Endometrial microvascular endothelial cells (primary cell): ENCODE measurements around the gene MAP3K2. TPM values are rescaled to one million over a fixed set of nuclear protein-coding genes. Genes with fewer than 3 reads are reported as not detected.
"Not testable (repeated sequence)": the region's sequence is repeated elsewhere in the genome, so short reads cannot be mapped to it uniquely, and the experiment has no call there.

Experiments used
- in situ Hi-C: cut with HindIII; loops from 2 replicates; pipeline ENCODE4 v1.10.0; 2017; ENCODE audit warnings: low sequenced_read_pairs, low pct_unique_long_range_greater_than_20kb; ENCODE audit errors: inconsistent ontology term
- total RNA-seq: library from RNA; depleted of rRNA; stranded (reverse); fragments of >200 nt; gene quantifications from one replicate; pipeline ENCODE4 v1.2.3, GENCODE V29; 2015; ENCODE audit errors: inconsistent ontology term

MAP3K2 gene
- total RNA-seq, 1 donor from 2014 or later, result 18.1 TPM

DNA sequence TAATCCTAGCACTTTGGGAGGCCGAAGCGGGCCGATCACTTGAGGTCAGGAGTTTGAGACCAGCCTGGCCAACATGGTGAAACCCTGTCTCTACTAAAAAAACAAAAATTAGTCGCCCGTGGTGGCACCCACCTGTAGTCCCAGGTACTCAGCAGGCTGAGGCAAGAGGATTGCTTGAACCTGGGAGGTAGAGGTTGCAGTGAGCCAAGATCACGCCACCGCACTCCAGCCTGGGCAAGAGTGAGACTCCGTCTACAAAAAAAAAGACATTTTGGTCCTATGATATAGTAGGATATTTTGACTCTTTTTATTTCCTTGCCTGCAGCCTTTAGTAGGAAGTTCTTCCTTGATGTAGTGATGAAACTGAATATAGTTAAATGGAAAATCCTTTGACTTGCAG is 21.9 kb upstream of the MAP3K2 start:
- in situ Hi-C loops, result not testable (repeated sequence)

DNA sequence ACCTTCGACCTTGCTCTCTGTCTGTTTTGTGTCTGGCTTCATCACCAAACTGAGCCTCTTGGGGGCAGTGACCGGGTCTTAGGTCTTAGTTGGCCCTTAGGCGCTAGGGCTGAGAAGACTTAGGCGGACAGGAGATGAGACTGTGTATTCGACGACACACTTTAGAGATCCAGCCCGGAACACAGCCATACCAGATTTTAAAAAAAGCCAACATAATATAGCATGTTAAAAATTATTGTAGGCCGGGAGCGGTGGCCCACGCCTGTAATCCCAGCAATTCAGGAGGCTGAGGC is 21.0 kb upstream of the MAP3K2 start:
- in situ Hi-C loops, result no loop called here

- in situ Hi-C loops, result no loop called here
Measured at GRCh38 chr2:127408004-127408806, 20.4 kb upstream of the MAP3K2 start.

GRCh38 chr2:127407661-127408003 is 19.9 kb upstream of the MAP3K2 start:
- in situ Hi-C loops, result no loop called here

DNA sequence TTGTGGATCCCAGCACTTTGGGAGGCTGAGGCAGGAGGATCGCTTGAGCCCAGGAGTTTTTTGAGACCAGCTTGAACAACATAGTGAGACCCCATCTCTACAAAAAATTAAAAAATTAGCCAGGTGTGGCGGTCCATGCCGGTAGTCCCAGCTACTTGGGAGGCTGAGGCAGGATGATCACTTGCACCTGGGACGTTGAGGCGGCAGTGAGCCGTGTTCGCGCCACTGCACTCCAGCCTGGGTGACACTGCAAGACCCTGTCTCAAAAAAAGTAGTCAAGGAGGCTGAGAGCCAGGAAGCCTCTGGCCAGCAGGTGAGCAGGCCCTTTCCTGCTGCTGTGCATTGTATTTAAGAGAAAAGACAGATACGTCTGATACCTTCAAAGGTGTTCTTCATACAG is 19.3 kb upstream of the MAP3K2 start:
- in situ Hi-C loops, result no loop called here

GRCh38 chr2:127406454-127406853 is 18.7 kb upstream of the MAP3K2 start:
- in situ Hi-C loops, result no loop called here

DNA sequence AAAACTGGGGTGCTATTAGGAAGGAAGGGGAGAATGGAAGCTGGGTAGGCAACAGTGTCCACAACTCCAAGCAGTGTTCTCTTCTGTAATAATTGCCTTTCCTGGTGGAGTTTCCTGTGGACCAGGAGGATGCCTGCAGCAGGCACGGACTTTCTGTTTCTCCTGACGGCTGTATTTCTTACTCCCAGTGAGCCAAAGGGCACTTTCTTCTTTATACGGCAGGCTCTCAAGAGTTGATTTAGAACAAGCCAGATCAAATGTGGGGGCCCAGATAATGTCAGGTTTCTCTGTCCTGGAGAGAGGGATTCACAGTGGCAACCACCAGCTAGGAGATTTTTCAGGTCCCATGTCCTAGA is 17.5 kb upstream of the MAP3K2 start:
- in situ Hi-C loops, result no loop called here

GRCh38 chr2:127404466-127405254 is 16.9 kb upstream of the MAP3K2 start:
- in situ Hi-C loops, result no loop called here

GRCh38 chr2:127403460-127403859 is 15.7 kb upstream of the MAP3K2 start:
- in situ Hi-C loops, result no loop called here

GRCh38 chr2:127401757-127402695 is 14.3 kb upstream of the MAP3K2 start:
- in situ Hi-C loops, result no loop called here

- in situ Hi-C loops, result no loop called here
Measured at GRCh38 chr2:127400897-127401756, 13.4 kb upstream of the MAP3K2 start.

DNA sequence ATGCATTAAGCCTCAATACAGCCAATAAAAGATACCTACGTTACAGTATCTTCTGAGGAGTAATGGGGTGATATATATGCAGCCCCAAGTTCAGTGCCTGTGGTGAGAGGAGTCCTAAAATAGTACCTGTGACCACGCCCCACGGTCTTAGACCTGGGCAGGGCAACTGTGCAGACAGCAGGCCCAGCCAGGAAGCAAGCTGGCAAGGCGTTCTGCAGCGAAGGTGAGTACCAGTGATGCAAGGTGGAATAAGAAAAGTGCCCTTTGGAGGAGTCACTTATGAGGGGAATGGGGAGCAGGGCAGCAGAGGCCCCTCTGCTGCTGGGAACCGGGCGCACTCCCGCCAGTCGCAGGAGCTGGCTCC is 12.7 kb upstream of the MAP3K2 start:
- in situ Hi-C loops, result no loop called here

- in situ Hi-C loops, result no loop called here
Measured at GRCh38 chr2:127398239-127398590, 10.4 kb upstream of the MAP3K2 start.

DNA sequence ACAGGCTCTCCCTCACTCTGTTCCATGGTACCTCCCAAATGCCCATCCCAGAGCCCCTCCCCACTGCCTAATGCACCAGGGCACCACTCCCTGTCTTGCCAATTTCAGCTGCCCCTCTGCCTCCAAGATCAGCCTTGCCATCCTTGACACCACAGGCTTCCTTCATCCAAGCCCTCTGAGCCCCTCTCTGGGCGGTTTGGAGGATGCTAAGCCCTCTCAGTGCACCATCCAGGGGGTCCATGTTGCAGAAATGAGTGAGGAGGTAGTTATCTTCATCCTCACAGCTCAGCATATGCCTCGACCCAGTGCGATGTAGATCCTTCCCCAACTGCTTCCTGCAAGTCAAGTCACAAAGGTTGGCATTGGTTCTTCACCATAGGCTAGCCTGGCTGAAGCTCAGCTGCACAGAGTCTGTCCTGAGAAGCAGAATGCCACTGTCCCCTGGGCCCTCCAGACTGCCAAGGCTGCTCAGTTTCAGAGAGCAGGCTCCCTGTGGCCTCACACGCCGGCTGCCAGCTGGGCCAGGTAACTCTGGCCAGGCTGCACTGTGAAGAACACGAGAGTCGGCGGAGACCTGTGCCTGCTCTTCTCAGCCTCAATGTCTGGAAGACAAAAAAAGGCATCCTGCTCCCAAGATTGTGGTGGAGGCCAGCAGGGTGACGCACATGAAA is 9.9 kb upstream of the MAP3K2 start:
- in situ Hi-C loops, result no loop called here

GRCh38 chr2:127394492-127394891 is 6.7 kb upstream of the MAP3K2 start:
- in situ Hi-C loops, result no loop called here

DNA sequence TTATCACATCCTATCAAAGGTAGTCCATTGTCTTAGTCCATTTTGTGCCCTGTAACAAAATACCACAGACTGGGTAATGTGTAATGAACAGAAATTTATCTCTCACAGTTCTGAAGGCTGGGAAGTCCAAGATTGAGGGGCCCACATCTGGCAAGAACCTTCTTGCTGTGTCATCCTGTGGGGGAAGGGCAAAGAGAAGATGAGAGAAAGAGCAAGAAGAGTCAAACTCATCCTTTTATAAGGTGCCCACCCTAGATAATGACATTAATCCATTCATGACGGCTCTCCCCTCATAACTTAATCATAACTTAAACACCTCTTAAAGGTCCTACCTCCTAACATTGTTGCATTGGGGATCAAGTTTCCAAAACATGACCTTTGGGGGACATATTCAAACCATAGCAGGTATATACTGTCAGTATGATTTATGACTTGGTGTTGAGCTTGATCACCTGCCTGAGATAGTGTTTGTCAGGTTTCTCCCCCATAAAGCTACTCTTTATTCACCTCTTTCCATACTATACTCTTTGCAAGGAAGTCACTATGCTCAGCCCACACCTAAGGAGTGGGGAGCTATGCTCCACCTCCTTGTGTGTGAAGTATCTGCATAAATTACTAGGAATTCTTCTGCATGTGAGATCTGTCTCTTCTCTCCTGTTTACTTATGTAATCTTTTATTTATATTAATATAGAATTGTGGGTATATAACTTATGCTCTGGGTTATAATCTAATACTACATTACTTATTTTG is 5.2 kb upstream of the MAP3K2 start:
- in situ Hi-C loops, result no loop called here

DNA sequence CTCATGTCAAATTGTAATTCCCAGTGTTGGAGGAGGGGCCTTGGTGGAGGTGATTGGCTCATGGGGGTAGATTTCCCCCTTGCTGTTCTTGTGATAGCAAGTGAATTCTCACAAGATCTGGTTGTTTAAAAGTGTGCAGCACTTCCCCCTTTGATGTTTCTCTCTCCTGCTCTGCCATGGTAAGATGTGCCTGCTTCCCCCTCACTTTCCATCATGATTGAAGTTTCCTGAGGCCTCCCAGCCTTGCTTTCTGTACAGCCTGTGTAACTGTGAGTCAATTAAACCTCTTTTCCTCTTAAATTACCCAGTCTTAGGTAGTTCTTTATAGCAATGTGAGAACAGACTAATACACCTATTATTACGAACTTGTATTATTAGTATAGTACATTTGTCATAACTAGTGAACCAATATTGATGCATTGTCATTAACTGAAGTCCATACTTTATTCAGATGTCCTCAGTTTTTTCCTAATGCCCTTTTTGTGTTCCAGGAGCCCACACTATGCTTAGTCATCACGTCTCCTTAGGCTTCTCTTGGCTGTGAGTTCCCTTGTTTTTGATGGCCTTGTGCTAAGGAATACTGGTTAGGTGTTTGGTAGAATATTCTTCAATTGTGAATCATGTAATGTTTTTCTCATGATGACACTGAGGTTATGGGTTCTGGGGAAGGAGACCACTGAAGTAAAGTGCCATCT is 4.5 kb upstream of the MAP3K2 start:
- in situ Hi-C loops, result no loop called here
